PC-9 (cell line): ENCODE measurements around the gene PFDN2.

Experiments used
- EZH2 ChIP-seq: fragments of 200-600 bp; sonication (generic); IDR thresholded peaks from 2 replicates; pipeline ENCODE4 v1.8.0; 2017; ENCODE audit warnings: antibody characterized with exemption, low read depth
- TF ChIP-seq, protein P1 (sequence below): fragments of 200-600 bp; sonication (generic); conservative IDR thresholded peaks from 2 replicates; pipeline ENCODE4 v1.6.1; 2017; ENCODE audit warnings: mixed run types, antibody characterized with exemption, mild to moderate bottlenecking, moderate library complexity

DNA sequence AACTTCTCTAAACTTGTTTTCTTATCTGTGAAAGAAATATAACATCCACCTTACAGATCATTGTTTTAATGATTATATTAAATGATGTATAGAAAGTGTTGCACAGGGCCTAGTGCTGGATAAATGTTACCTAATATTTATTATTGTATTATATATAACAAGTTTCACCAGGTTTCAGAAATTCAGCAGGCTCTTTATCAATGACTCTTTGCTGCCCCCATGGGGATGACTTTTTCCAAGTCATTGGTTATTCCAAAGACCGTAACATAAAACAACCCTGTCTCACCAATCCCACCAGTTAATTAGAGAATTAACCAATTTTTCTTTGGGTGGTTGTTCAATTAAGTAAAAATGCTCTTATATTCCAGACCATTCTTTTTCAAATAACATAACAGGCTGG, 21.9 kb upstream of the PFDN2 start:
- TF ChIP-seq, protein P1, sequence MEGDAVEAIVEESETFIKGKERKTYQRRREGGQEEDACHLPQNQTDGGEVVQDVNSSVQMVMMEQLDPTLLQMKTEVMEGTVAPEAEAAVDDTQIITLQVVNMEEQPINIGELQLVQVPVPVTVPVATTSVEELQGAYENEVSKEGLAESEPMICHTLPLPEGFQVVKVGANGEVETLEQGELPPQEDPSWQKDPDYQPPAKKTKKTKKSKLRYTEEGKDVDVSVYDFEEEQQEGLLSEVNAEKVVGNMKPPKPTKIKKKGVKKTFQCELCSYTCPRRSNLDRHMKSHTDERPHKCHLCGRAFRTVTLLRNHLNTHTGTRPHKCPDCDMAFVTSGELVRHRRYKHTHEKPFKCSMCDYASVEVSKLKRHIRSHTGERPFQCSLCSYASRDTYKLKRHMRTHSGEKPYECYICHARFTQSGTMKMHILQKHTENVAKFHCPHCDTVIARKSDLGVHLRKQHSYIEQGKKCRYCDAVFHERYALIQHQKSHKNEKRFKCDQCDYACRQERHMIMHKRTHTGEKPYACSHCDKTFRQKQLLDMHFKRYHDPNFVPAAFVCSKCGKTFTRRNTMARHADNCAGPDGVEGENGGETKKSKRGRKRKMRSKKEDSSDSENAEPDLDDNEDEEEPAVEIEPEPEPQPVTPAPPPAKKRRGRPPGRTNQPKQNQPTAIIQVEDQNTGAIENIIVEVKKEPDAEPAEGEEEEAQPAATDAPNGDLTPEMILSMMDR = peak; percentile 80
- TF ChIP-seq EZH2 = no peak
